ENCODE data around the gene ATIC. TPM values are rescaled to one million over a fixed set of nuclear protein-coding genes. Genes with fewer than 3 reads are reported as not detected.

Gene ATIC
- total RNA-seq, 4 donors from 2014 or later: 20.5 to 57.6 (median 29.8) TPM

- Histone ChIP-seq H3K4me3 (no peak overlapping the region), H3K9me3 (no peaks in the 10 kb centered on the region), H3K36me3 (no peaks in the 10 kb centered on the region), H3K27ac (no peak overlapping the region), H3K27me3 (no peaks in the 10 kb centered on the region), H3K4me1 (no peaks in the 10 kb centered on the region)
- TF ChIP-seq POLR2A (IDR thresholded peaks at IDR 0.05) (no peak), CTCF (IDR thresholded peaks at IDR 0.05) (no peak)
- DNase-seq: no peak
- intact Hi-C loops (cut with DNase I; ENCODE audit: low total_unique reads): no loop called here
Measured at GRCh38 chr2:215347878-215348277, 36.0 kb downstream of the ATIC start.

DNA sequence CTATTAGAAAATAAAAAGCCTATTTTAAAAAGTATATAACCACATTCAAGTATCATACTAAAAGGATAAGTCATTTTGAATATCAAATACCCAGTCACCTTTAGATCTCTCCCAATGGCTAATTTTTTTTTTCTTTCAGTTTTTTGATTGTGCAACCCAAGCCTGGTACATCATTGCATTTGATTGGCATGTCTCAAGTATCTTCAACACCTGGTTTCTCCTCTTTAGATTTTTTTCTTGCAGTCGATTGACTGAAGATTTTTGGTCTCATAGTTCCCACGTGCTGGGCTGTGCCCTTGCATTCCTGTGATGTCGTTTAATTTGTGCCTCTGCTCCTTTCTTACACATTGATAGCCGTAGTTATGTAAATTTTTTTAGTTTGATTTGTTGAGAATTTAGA is 40.7 kb downstream of the ATIC start:
- Histone ChIP-seq H3K27me3 (no peaks in the 10 kb centered on the region), H3K27ac (no peak overlapping the region), H3K9me3 (no peaks in the 10 kb centered on the region), H3K4me1 (no peaks in the 10 kb centered on the region), H3K4me3 (no peak overlapping the region), H3K36me3 (no peaks in the 10 kb centered on the region)
- DNase-seq: no peak
- TF ChIP-seq CTCF (IDR thresholded peaks at IDR 0.05) (no peak), POLR2A (IDR thresholded peaks at IDR 0.05) (no peak)
- intact Hi-C loops (cut with DNase I; ENCODE audit: low total_unique reads): no loop called here

DNA sequence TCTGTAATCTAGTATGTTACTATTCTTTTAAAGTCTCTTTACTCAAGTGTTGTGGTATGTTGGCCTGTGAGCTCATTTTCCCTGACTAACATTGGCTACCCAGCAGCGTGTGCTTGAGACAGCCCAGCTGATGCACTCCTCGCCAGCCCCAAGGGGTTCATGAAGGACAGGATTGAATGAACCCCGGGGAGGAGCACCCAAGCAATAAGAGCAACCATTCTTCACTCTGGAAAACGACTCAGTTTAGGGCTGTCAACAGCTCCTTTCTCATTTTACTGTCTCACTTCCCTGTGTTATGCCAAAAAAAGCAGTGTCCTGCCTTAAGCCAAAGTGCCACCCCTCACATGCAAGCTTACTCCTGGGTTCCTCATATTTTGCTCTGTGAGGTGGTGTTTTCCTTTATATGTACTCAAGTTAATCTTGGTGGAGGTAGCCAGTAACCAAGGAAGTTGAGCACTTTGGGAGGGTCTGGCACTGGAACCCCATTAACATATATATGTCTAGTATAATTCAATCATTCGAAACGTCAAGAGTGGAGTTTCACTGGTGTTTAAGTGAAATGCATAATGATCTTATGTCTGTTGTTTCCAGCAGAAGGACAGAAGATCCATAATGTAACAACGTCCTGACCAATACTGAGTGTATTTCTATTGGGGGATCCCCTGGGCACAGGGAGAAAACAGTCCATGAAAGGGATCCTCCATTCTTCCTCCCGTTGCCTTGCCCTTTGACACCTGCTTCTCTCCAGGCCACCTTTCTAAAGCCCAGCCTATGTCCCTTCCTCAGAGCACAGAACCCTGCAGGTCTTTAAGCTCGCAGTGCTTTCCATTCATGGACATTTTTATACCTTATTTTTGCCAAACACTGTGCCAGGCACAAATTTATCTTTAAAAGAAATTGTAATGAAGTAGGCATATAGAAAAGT is 43.2 kb downstream of the ATIC start:
- no peak overlapping the region for H3K4me3 ChIP-seq
- H3K27me3 ChIP-seq: no peaks in the 10 kb centered on the region
- no peaks in the 10 kb centered on the region for H3K36me3 ChIP-seq
- no peak for DNase-seq
- H3K9me3 ChIP-seq: no peaks in the 10 kb centered on the region
- TF ChIP-seq POLR2A (IDR thresholded peaks at IDR 0.05) (no peak), CTCF (IDR thresholded peaks at IDR 0.05) (no peak)
- H3K27ac ChIP-seq: no peak overlapping the region
- intact Hi-C loops (cut with DNase I; ENCODE audit: low total_unique reads): no loop called here
- no peaks in the 10 kb centered on the region for H3K4me1 ChIP-seq

GRCh38 chr2:215355801-215356200 is 43.9 kb downstream of the ATIC start:
- Histone ChIP-seq H3K27ac (no peak overlapping the region), H3K27me3 (no peaks in the 10 kb centered on the region), H3K4me3 (no peak overlapping the region), H3K36me3 (no peaks in the 10 kb centered on the region), H3K9me3 (no peaks in the 10 kb centered on the region), H3K4me1 (no peaks in the 10 kb centered on the region)
- TF ChIP-seq POLR2A (IDR thresholded peaks at IDR 0.05) (no peak), CTCF (IDR thresholded peaks at IDR 0.05) (no peak)
- no peak for DNase-seq
- intact Hi-C loops (cut with DNase I; ENCODE audit: low total_unique reads): no loop called here

- Histone ChIP-seq H3K36me3 (no peaks in the 10 kb centered on the region), H3K27me3 (no peaks in the 10 kb centered on the region), H3K27ac (no peak overlapping the region), H3K4me1 (no peaks in the 10 kb centered on the region), H3K9me3 (no peaks in the 10 kb centered on the region), H3K4me3 (no peak overlapping the region)
- TF ChIP-seq CTCF (IDR thresholded peaks at IDR 0.05) (no peak), POLR2A (IDR thresholded peaks at IDR 0.05) (no peak)
- intact Hi-C loops (cut with DNase I; ENCODE audit: low total_unique reads): no loop called here
- DNase-seq: no peak
Measured at GRCh38 chr2:215356334-215356947, 44.6 kb downstream of the ATIC start.

All from uterus (tissue), 4 donors.